ENCODE data around the gene PLSCR1. TPM values are rescaled to one million over a fixed set of nuclear protein-coding genes. Genes with fewer than 3 reads are reported as not detected.
"Not testable (repeated sequence)": the region's sequence is repeated elsewhere in the genome, so short reads cannot be mapped to it uniquely, and the experiment has no call there.

The PLSCR1 gene
- total and polyA plus RNA-seq, 2 of the 4 experiments (the other 2 are of a cell fraction), result 5.6 to 13.2 TPM

GRCh38 chr3:146523531-146523930, 20.9 kb downstream of the PLSCR1 start:
- Histone ChIP-seq H3K9ac (ENCODE audit: low read depth, low read length) (no peak overlapping the region), H3K4ac (ENCODE audit: low read depth, low read length) (no peak overlapping the region), H3K36me3 (ENCODE audit: control insufficient read depth, insufficient read depth, low read length) (peaks cover 6% of the 10 kb centered on the region), H2AK9ac (replicated peaks; ENCODE audit: low read depth, low read length, poor library complexity) (no peak overlapping the region), H3K56ac (ENCODE audit: extremely low read depth, insufficient read depth, low read length) (no peak overlapping the region), H4K5ac (ENCODE audit: low read depth, low read length) (no peak overlapping the region), H3K79me1 (ENCODE audit: low read depth in 1 of 2, low read length in 2 of 2) (no peaks in the 10 kb centered on the region), H2BK20ac (ENCODE audit: low read depth, low read length) (no peak overlapping the region), H3K4me1 (ENCODE audit: control insufficient read depth, insufficient read depth, low read length) (peaks cover 8% of the 10 kb centered on the region), H4K8ac (ENCODE audit: low read depth in 2 of 2, low read length in 2 of 2) (no peak overlapping the region), H3K4me2 (ENCODE audit: low read depth, low read length) (no peak overlapping the region), H3K14ac (replicated peaks; ENCODE audit: low read depth, low read length) (no peak overlapping the region), H2BK5ac (ENCODE audit: low read depth, low read length, poor library complexity, severe bottlenecking) (no peak overlapping the region), H4K91ac (ENCODE audit: insufficient read depth, low read depth, low read length) (no peak overlapping the region), H3K23ac (ENCODE audit: low read depth, low read length) (no peak overlapping the region), H3K27me3 (ENCODE audit: control insufficient read depth, insufficient read depth, low read length) (no peaks in the 10 kb centered on the region), H2AK5ac (ENCODE audit: low read depth, low read length) (no peak overlapping the region), H4K20me1 (ENCODE audit: insufficient read depth, low read length) (no peaks in the 10 kb centered on the region), H2BK120ac (ENCODE audit: low read depth, low read length) (no peak overlapping the region), H3K9me3 (ENCODE audit: control insufficient read depth, insufficient read depth, low read length) (no peaks in the 10 kb centered on the region), H3K27ac (ENCODE audit: insufficient read depth, low read length) (no peak overlapping the region), H3K9me1 (ENCODE audit: insufficient read depth, low read length) (no peaks in the 10 kb centered on the region; the same call in 1 of the 2 replicates), H3K4me3 (ENCODE audit: insufficient read depth, low read depth, low read length) (no peak overlapping the region), H2BK15ac (ENCODE audit: low read depth, low read length) (no peak overlapping the region), H3K18ac (ENCODE audit: low read depth, low read length) (no peak overlapping the region), H2AFZ (replicated peaks; ENCODE audit: low read length, poor library complexity) (no peak overlapping the region)
- ChIA-PET POLR2A (ENCODE audit: unreplicated experiment) (no interaction called here), CTCF (no interaction called here)
- dilution Hi-C loops (cut with HindIII; ENCODE audit: low sequenced_read_pairs, unreplicated experiment), result no loop called here
- intact Hi-C loops (cut with micrococcal nuclease), result loop anchor here (5.0 kb wide), 1 partner anchor 181 kb away; no protein-coding TSS in a partner anchor
- TF ChIP-seq MAZ (IDR thresholded peaks at IDR 0.05; ENCODE audit: borderline replicate concordance, low read depth, low read length), result no peak
- no peak for TF ChIP-seq ELK1 (IDR thresholded peaks at IDR 0.05; ENCODE audit: borderline replicate concordance, low read depth, low read length)
- no peak for TF ChIP-seq FOS (IDR thresholded peaks at IDR 0.05; ENCODE audit: low read depth, low read length)
- no peak for TF ChIP-seq SMC3 (IDR thresholded peaks at IDR 0.05; ENCODE audit: low read depth, low read length)
- whole genome bisulfite sequencing, 2 experiments (ENCODE audit: extremely low coverage in 2 of 2, insufficient read length in 1 of 2), result no CpG with 5 or more reads among the region's 4 CpGs
- no peak for DNase-seq
- no peak for ATAC-seq (ENCODE audit: low read depth)
- in situ Hi-C loops (cut with MboI; ENCODE audit: low sequenced_read_pairs), result no loop called here
- no TSS peak for BruUV-seq (replicated peaks)

DNA sequence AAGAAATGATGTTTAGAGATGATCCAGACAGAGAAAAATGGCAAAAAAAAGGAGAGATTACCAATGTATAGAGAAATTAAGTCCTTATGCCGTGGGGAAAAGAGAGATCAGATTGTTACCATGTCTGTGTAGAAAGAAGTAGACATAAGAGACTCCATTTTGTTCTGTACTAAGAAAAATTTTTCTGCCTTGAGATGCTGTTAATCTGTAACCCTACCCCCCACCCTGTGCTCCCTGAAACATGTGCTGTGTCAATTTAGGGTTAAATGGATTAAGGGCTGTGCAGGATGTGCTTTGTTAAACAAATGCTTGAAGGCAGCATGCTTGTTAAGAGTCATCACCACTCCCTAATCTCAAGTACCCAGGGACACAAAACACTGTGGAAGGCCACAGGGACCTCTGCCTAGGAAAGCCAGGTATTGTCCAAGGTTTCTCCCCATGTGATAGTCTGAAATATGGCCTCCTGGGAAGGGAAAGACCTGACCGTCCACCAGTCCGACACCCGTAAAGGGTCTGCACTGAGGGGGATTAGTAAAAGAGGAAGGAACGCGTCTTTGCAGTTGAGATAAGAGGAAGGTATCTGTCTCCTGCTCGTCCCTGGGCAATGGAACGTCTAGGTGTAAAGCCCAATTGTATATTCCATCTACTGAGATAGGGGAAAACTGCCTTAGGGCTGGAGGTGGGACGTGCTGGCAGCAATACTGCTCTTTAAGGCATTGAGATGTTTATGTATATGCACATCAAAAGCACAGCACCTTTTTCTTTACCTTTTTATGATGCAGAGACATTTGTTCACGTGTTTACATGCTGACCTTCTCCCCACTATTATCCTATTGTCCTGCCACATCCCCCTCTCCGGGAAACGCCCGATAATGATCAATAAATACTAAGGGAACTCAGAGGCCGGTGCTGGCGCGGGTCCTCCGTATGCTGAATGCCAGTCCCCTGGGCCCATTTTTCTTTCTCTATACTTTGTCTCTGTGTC, 21.9 kb downstream of the PLSCR1 start:
- H2BK120ac ChIP-seq (ENCODE audit: low read depth, low read length); dilution Hi-C loops (cut with HindIII; ENCODE audit: low sequenced_read_pairs, unreplicated experiment); H3K56ac ChIP-seq (ENCODE audit: extremely low read depth, insufficient read depth, low read length); H3K9me3 ChIP-seq (ENCODE audit: control insufficient read depth, insufficient read depth, low read length); H2AFZ ChIP-seq (replicated peaks; ENCODE audit: low read length, poor library complexity); H3K79me1 ChIP-seq (ENCODE audit: low read depth in 1 of 2, low read length in 2 of 2); H2BK20ac ChIP-seq (ENCODE audit: low read depth, low read length); H2AK5ac ChIP-seq (ENCODE audit: low read depth, low read length); ATAC-seq (ENCODE audit: low read depth); H3K4me1 ChIP-seq (ENCODE audit: control insufficient read depth, insufficient read depth, low read length); in situ Hi-C loops (cut with MboI; ENCODE audit: low sequenced_read_pairs); H3K18ac ChIP-seq (ENCODE audit: low read depth, low read length); H4K5ac ChIP-seq (ENCODE audit: low read depth, low read length); H2BK15ac ChIP-seq (ENCODE audit: low read depth, low read length); H4K91ac ChIP-seq (ENCODE audit: insufficient read depth, low read depth, low read length); H3K23ac ChIP-seq (ENCODE audit: low read depth, low read length); H2AK9ac ChIP-seq (replicated peaks; ENCODE audit: low read depth, low read length, poor library complexity); H3K14ac ChIP-seq (replicated peaks; ENCODE audit: low read depth, low read length); H3K4ac ChIP-seq (ENCODE audit: low read depth, low read length); H4K20me1 ChIP-seq (ENCODE audit: insufficient read depth, low read length); H3K27ac ChIP-seq (ENCODE audit: insufficient read depth, low read length); POLR2A ChIA-PET (ENCODE audit: unreplicated experiment); H3K9ac ChIP-seq (ENCODE audit: low read depth, low read length); H2BK5ac ChIP-seq (ENCODE audit: low read depth, low read length, poor library complexity, severe bottlenecking); H3K9me1 ChIP-seq (ENCODE audit: insufficient read depth, low read length); BruUV-seq (replicated peaks); H3K27me3 ChIP-seq (ENCODE audit: control insufficient read depth, insufficient read depth, low read length); H3K36me3 ChIP-seq (ENCODE audit: control insufficient read depth, insufficient read depth, low read length); DNase-seq; H3K4me3 ChIP-seq (ENCODE audit: insufficient read depth, low read depth, low read length); CTCF ChIA-PET; H4K8ac ChIP-seq (ENCODE audit: low read depth in 2 of 2, low read length in 2 of 2); H3K4me2 ChIP-seq (ENCODE audit: low read depth, low read length): not testable (repeated sequence)
- 86% methylated on average over 2 of the region's 17 CpGs; no CpG with 5 or more reads in 1 of the 2 experiments for WGBS, 2 experiments (ENCODE audit: extremely low coverage in 2 of 2, insufficient read length in 1 of 2)
- intact Hi-C loops (cut with micrococcal nuclease), result loop anchor here (5.0 kb wide), 1 partner anchor 180 kb away; no protein-coding TSS in a partner anchor

Data from IMR-90 (cell line).